SK-N-SH treated with all-trans-retinoic acid at 6 μM for 48 hours (cell line): ENCODE measurements around the gene DNER.

Experiments
- ARNTL ChIP-seq: fragments of 450-650 bp; formaldehyde crosslinking; IDR thresholded peaks from 2 replicates; pipeline ENCODE4 v1.5.0; 2020; ENCODE audit warnings: low read depth, mild to moderate bottlenecking, moderate library complexity, borderline replicate concordance
- BACH2 ChIP-seq: fragments of 250-450 bp; sonication (Bioruptor Pico); IDR thresholded peaks from 2 replicates; pipeline ENCODE4 v1.9.0; 2021; ENCODE audit warnings: mild to moderate bottlenecking, borderline replicate concordance
- CSDC2 ChIP-seq: fragments of 250-450 bp; sonication (Bioruptor Pico); IDR thresholded peaks from 2 replicates; pipeline ENCODE4 v1.5.0; 2020; ENCODE audit warnings: mild to moderate bottlenecking, moderate library complexity
- GLIS3 ChIP-seq: fragments of 250-450 bp; sonication (Bioruptor Pico); IDR thresholded peaks from 2 replicates; pipeline ENCODE4 v1.5.0; 2020; ENCODE audit warnings: mild to moderate bottlenecking, moderate library complexity
- ISL1 ChIP-seq: fragments of 250-450 bp; sonication (Bioruptor Pico); IDR thresholded peaks from 2 replicates; pipeline ENCODE4 v2.1.2; 2022; ENCODE audit warnings: mild to moderate bottlenecking, moderate library complexity
- PPARA ChIP-seq: fragments of 250-450 bp; sonication (Bioruptor Pico); IDR thresholded peaks from 2 replicates; pipeline ENCODE4 v1.5.0; 2020; ENCODE audit warnings: mild to moderate bottlenecking, borderline replicate concordance
- TCF4 ChIP-seq: fragments of 250-450 bp; sonication (Bioruptor Pico); IDR thresholded peaks from 2 replicates; pipeline ENCODE4 v1.8.0; 2021; ENCODE audit warnings: mild to moderate bottlenecking, moderate library complexity, borderline replicate concordance
- TOX ChIP-seq: fragments of 250-450 bp; sonication (Bioruptor Pico); IDR thresholded peaks from 2 replicates; pipeline ENCODE4 v1.8.0; 2021; ENCODE audit warnings: mild to moderate bottlenecking, moderate library complexity, borderline replicate concordance
- ZC3H10 ChIP-seq: fragments of 250-450 bp; sonication (Bioruptor Pico); IDR thresholded peaks from 2 replicates; pipeline ENCODE4 v1.5.1; 2021; ENCODE audit warnings: mild to moderate bottlenecking, moderate library complexity
- TF ChIP-seq, protein P1 (sequence below): fragments of 250-450 bp; sonication (Bioruptor Pico); IDR thresholded peaks from 2 replicates; pipeline ENCODE4 v1.5.1; 2021; ENCODE audit warnings: mild to moderate bottlenecking, moderate library complexity
- TF ChIP-seq, protein P2 (sequence below): fragments of 250-450 bp; sonication (Bioruptor Pico); IDR thresholded peaks from 2 replicates; pipeline ENCODE4 v1.8.0; 2020; ENCODE audit warnings: mild to moderate bottlenecking, moderate library complexity, borderline replicate concordance
- TF ChIP-seq, protein P3 (sequence below): fragments of 250-450 bp; sonication (Bioruptor Pico); IDR thresholded peaks from 2 replicates; pipeline ENCODE4 v1.5.1; 2020; ENCODE audit warnings: low read depth, mild to moderate bottlenecking, moderate library complexity

DNA sequence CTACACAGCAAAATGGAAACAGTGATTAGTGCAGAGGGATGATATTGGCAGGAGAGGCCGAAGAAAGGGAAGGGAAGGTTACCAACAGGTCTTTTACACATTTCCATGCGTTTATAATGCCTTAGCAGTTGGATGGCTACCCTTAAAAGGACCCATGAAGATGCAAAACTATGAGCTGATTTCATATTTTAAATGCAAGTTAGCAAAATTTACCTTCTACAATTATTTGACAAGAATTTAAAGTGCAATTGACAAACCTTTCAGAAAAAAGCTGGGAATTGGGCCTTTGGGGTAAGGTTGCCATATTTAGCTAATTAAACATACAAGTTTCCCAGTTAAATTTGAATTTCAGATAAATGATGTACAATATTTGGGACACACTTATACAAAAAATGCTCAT lies 13.3 kb downstream of the DNER start:
- TF ChIP-seq ARNTL (CRISPR knock-in tag) (no peak), TOX (CRISPR knock-in tag) (no peak), ZC3H10 (CRISPR knock-in tag) (no peak), ISL1 (CRISPR knock-in tag) (no peak), GLIS3 (CRISPR knock-in tag) (no peak), PPARA (no peak), CSDC2 (CRISPR knock-in tag) (no peak), BACH2 (CRISPR knock-in tag) (no peak), TCF4 (CRISPR knock-in tag) (no peak)
- TF ChIP-seq, protein P1, sequence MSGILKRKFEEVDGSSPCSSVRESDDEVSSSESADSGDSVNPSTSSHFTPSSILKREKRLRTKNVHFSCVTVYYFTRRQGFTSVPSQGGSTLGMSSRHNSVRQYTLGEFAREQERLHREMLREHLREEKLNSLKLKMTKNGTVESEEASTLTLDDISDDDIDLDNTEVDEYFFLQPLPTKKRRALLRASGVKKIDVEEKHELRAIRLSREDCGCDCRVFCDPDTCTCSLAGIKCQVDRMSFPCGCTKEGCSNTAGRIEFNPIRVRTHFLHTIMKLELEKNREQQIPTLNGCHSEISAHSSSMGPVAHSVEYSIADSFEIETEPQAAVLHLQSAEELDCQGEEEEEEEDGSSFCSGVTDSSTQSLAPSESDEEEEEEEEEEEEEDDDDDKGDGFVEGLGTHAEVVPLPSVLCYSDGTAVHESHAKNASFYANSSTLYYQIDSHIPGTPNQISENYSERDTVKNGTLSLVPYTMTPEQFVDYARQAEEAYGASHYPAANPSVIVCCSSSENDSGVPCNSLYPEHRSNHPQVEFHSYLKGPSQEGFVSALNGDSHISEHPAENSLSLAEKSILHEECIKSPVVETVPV, result no peak
- TF ChIP-seq, protein P2, sequence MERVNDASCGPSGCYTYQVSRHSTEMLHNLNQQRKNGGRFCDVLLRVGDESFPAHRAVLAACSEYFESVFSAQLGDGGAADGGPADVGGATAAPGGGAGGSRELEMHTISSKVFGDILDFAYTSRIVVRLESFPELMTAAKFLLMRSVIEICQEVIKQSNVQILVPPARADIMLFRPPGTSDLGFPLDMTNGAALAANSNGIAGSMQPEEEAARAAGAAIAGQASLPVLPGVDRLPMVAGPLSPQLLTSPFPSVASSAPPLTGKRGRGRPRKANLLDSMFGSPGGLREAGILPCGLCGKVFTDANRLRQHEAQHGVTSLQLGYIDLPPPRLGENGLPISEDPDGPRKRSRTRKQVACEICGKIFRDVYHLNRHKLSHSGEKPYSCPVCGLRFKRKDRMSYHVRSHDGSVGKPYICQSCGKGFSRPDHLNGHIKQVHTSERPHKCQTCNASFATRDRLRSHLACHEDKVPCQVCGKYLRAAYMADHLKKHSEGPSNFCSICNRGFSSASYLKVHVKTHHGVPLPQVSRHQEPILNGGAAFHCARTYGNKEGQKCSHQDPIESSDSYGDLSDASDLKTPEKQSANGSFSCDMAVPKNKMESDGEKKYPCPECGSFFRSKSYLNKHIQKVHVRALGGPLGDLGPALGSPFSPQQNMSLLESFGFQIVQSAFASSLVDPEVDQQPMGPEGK (CRISPR knock-in tag), result no peak
- TF ChIP-seq, protein P3, sequence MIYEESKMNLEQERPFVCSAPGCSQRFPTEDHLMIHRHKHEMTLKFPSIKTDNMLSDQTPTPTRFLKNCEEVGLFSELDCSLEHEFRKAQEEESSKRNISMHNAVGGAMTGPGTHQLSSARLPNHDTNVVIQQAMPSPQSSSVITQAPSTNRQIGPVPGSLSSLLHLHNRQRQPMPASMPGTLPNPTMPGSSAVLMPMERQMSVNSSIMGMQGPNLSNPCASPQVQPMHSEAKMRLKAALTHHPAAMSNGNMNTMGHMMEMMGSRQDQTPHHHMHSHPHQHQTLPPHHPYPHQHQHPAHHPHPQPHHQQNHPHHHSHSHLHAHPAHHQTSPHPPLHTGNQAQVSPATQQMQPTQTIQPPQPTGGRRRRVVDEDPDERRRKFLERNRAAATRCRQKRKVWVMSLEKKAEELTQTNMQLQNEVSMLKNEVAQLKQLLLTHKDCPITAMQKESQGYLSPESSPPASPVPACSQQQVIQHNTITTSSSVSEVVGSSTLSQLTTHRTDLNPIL (CRISPR knock-in tag), result no peak
